ENCODE data around the gene SPOUT1.
"Not testable (repeated sequence)": the region's sequence is repeated elsewhere in the genome, so short reads cannot be mapped to it uniquely, and the experiment has no call there.

The SPOUT1 gene

GRCh38 chr9:128781187-128782070 lies 48.2 kb downstream of the SPOUT1 start:
- no peak for DNase-seq (ENCODE audit: low read depth)
- TF ChIP-seq CTCF (IDR thresholded peaks at IDR 0.05; ENCODE audit: insufficient read depth, low read depth, low read length, missing control alignments) = no peak
- H3K4me3 ChIP-seq (ENCODE audit: low read length) = no peak overlapping the region

GRCh38 chr9:128780093-128780492 lies 49.5 kb downstream of the SPOUT1 start:
- DNase-seq (ENCODE audit: low read depth); H3K4me3 ChIP-seq (ENCODE audit: low read length): not testable (repeated sequence)

- DNase-seq (ENCODE audit: low read depth) = no peak
- no peak overlapping the region for H3K4me3 ChIP-seq (ENCODE audit: low read length)
- no peak for TF ChIP-seq CTCF (IDR thresholded peaks at IDR 0.05; ENCODE audit: insufficient read depth, low read depth, low read length, missing control alignments)
Observed at GRCh38 chr9:128774804-128775203, 54.8 kb downstream of the SPOUT1 start.

- no peak for DNase-seq (ENCODE audit: low read depth)
- no peak for TF ChIP-seq CTCF (IDR thresholded peaks at IDR 0.05; ENCODE audit: insufficient read depth, low read depth, low read length, missing control alignments)
- H3K4me3 ChIP-seq (ENCODE audit: low read length) = no peak overlapping the region
Observed at GRCh38 chr9:128773049-128773448, 56.5 kb downstream of the SPOUT1 start.

- peak; percentile 95 for DNase-seq (ENCODE audit: low read depth)
- H3K4me3 ChIP-seq (ENCODE audit: low read length) = peak within 1 kb of the TSS; percentile 95
Observed at GRCh38 chr9:128771745-128772519, 57.7 kb downstream of the SPOUT1 start, which contains the start of gene ZER1. Gene ZER1, minus strand, starts transcription at chr9:128771927. Its CDS starts 16,362 bp downstream, at chr9:128755565.

GRCh38 chr9:128771094-128771721 lies 58.4 kb downstream of the SPOUT1 start:
- peak overlapping the region; percentile 95 for H3K4me3 ChIP-seq (ENCODE audit: low read length)
- TF ChIP-seq CTCF (IDR thresholded peaks at IDR 0.05; ENCODE audit: insufficient read depth, low read depth, low read length, missing control alignments) = no peak
- peak; percentile 41 for DNase-seq (ENCODE audit: low read depth)

More at GRCh38 chr9:128771745-128772519, 57.7 kb downstream of the SPOUT1 start, which contains the start of gene ZER1:
- TF ChIP-seq CTCF (IDR thresholded peaks at IDR 0.05; ENCODE audit: insufficient read depth, low read depth, low read length, missing control alignments) = no peak

All from epithelial cell of esophagus (primary cell).